Measurements from ENCODE around the gene CRY2. TPM values are rescaled to one million over a fixed set of nuclear protein-coding genes. Genes with fewer than 3 reads are reported as not detected.
"Not testable (repeated sequence)": the region's sequence is repeated elsewhere in the genome, so short reads cannot be mapped to it uniquely, and the experiment has no call there.

CRY2 gene
- total and polyA plus RNA-seq, 3 donors from 2014 or later: 80.0 to 124 (median 109) TPM

- no peaks in the 10 kb centered on the region for H3K27me3 ChIP-seq
- no peak overlapping the region for H3K27ac ChIP-seq
- WGBS, 2 donors: 91% methylated on average over 6 of the region's 6 CpGs
- no peaks in the 10 kb centered on the region for H3K9me3 ChIP-seq
- TF ChIP-seq CTCF (IDR thresholded peaks at IDR 0.05) (no peak), POLR2A (IDR thresholded peaks at IDR 0.05) (no peak)
- H3K36me3 ChIP-seq (ENCODE audit: low read depth, missing control alignments): no peaks in the 10 kb centered on the region
- intact Hi-C loops (cut with DNase I; ENCODE audit: low total_unique reads): no loop called here
- peaks cover 5% of the 10 kb centered on the region for H3K4me1 ChIP-seq
- no peak for DNase-seq
- no peak overlapping the region for H3K4me3 ChIP-seq
These were observed 28.2 kb upstream of the CRY2 start for GRCh38 chr11:45818961-45819605.

DNA sequence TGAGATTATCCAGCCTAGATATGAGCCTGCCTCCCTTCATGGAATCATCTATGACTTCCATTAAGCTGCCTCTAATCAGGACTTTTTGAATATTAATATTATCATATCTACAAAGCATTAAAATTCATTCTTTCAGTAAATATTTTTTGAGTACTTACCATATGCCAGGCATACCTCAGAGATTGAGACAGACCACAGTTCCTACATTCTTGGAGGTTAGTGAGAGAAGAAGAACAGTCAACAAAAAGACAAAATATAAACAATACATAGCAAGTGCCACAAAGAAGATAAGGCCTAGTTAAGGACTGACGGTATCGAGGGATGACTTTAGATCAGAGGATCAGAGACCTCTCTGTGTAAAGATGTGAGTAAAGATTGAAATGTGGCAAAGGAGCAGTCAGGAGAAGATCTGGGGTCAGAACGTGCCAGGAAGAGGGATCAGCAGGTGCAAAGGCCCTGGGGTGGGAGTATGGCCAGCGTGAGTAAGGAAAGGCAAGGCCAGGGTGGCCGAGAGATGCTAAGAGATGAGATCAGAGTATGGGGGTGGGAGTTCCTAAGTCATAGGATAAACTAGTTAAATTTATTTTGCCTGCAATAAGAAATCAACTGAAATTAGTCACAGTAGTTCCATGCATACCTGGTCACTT is 26.9 kb upstream of the CRY2 start:
- intact Hi-C loops (cut with DNase I; ENCODE audit: low total_unique reads): no loop called here
- Histone ChIP-seq H3K4me1 (peaks cover 5% of the 10 kb centered on the region), H3K4me3 (no peak overlapping the region), H3K27ac (no peak overlapping the region), H3K9me3 (no peaks in the 10 kb centered on the region), H3K27me3 (no peaks in the 10 kb centered on the region), H3K36me3 (ENCODE audit: low read depth, missing control alignments) (no peaks in the 10 kb centered on the region)
- TF ChIP-seq CTCF (IDR thresholded peaks at IDR 0.05) (no peak), POLR2A (IDR thresholded peaks at IDR 0.05) (no peak)
- 89 to 90% methylated on average over 5 of the region's 5 CpGs for WGBS, 2 donors
- no peak for DNase-seq

DNA sequence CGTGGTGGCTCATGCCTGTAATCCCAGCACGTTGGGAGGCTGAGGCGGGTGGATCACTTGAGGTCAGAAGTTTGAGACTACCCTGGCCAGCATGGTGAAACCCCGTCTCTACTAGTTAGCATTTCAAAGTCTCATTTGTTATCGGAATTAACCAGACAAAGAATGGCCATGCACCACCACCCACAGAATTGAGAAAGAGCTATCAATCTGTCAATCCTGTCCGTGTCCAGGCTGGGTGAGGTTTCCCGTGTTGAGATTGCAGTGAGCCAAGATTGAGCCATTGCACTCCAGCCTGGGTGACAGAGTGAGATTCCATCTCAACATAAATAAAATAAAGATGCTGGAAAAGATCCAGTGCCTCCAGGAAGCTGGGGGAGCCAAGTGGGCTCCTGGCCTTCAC is 20.8 kb upstream of the CRY2 start:
- H3K27me3 ChIP-seq; H3K27ac ChIP-seq; H3K4me1 ChIP-seq; H3K4me3 ChIP-seq; H3K9me3 ChIP-seq; H3K36me3 ChIP-seq (ENCODE audit: low read depth, missing control alignments); DNase-seq; intact Hi-C loops (cut with DNase I; ENCODE audit: low total_unique reads): not testable (repeated sequence)
- 80 to 86% methylated on average over 6 to 7 of the region's 7 CpGs for WGBS, 2 donors

GRCh38 chr11:45827123-45827522 is 20.2 kb upstream of the CRY2 start:
- H3K4me1 ChIP-seq: peaks cover 5% of the 10 kb centered on the region
- 96 to 99% methylated on average over 4 of the region's 4 CpGs for WGBS, 2 donors
- intact Hi-C loops (cut with DNase I; ENCODE audit: low total_unique reads): no loop called here
- no peak for DNase-seq
- no peak overlapping the region for H3K4me3 ChIP-seq
- no peaks in the 10 kb centered on the region for H3K36me3 ChIP-seq (ENCODE audit: low read depth, missing control alignments)
- no peak overlapping the region for H3K27ac ChIP-seq
- H3K27me3 ChIP-seq: no peaks in the 10 kb centered on the region
- TF ChIP-seq CTCF (IDR thresholded peaks at IDR 0.05) (no peak), POLR2A (IDR thresholded peaks at IDR 0.05) (no peak)
- H3K9me3 ChIP-seq: no peaks in the 10 kb centered on the region

- DNase-seq: no peak
- TF ChIP-seq POLR2A (IDR thresholded peaks at IDR 0.05): no peak
- TF ChIP-seq CTCF (IDR thresholded peaks at IDR 0.05): no peak
These were observed 18.3 kb upstream of the CRY2 start for GRCh38 chr11:45828996-45829395.

More at GRCh38 chr11:45828996-45829395, 18.3 kb upstream of the CRY2 start:
- 82 to 83% methylated on average over 4 of the region's 4 CpGs for WGBS, 2 donors
- Histone ChIP-seq H3K27me3 (no peaks in the 10 kb centered on the region), H3K4me1 (peaks cover 1% of the 10 kb centered on the region), H3K4me3 (no peak overlapping the region), H3K36me3 (ENCODE audit: low read depth, missing control alignments) (no peaks in the 10 kb centered on the region), H3K9me3 (no peaks in the 10 kb centered on the region), H3K27ac (no peak overlapping the region)
- intact Hi-C loops (cut with DNase I; ENCODE audit: low total_unique reads): no loop called here
